GM18507 (cell line): ENCODE data around the gene APOBEC3G.

Experiments
- DNase-seq: peaks from one replicate; pipeline ENCODE4 v3.0.0; 2011; ENCODE audit warnings: low read depth; ENCODE audit not compliant: insufficient read length; ENCODE audit errors: extremely low spot score
- FAIRE-seq: peaks from 2 replicates; lab custom pipeline; 2011; peaks lifted over from hg19 to GRCh38; lab: Jason Lieb, UNC

APOBEC3G gene

DNA sequence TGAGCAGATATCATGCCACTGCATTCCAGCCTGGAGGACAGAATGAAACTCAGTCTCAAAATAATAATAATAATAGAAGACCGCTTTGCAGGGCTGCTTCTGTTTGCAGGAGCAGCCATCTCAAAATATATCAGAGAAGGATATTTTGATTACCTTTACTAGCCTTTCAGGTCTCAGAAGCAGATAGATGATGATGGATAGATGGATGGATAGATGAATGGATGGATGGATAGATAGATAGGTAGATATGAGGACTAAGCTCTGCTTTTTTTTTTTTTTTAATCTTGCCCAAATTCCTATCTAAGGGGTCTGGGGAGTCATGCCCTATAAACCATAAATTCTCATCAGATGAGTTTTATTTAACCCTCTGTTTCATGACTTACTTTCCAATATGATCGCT is 38.5 kb downstream of the APOBEC3G start:
- FAIRE-seq (no peak), DNase-seq (no peak)

DNA sequence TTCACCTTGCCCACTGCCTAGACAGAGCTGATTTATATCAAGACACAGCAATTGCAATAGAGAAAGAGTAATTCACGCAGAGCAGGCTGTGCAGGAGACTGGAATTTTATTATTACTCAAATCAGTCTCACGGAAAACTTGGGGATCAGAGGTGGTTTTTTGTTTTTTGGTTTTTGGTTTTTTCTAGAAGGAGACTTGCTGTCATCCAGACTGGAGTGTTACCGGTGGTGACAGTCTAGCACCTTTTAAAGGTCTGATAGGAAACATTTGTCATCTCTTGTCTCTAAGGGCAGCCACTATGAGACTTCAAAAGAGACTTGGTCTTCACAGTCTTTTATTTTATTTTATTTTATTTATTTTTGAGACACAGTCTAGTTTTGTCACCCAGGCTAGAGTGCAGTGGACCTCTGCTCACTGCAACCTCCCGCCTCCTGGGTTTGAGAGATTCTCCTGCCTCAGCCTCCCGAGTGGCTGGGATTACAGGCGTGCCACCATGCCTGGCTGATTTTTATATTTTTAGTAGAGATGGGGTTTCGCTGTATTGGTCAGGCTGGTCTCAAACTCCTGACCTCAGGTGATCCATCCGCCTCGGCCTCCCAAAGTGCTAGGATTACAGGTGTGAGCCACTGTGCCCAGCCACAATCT is 39.0 kb downstream of the APOBEC3G start:
- FAIRE-seq, result peak; percentile 36
- DNase-seq, result no peak

DNA sequence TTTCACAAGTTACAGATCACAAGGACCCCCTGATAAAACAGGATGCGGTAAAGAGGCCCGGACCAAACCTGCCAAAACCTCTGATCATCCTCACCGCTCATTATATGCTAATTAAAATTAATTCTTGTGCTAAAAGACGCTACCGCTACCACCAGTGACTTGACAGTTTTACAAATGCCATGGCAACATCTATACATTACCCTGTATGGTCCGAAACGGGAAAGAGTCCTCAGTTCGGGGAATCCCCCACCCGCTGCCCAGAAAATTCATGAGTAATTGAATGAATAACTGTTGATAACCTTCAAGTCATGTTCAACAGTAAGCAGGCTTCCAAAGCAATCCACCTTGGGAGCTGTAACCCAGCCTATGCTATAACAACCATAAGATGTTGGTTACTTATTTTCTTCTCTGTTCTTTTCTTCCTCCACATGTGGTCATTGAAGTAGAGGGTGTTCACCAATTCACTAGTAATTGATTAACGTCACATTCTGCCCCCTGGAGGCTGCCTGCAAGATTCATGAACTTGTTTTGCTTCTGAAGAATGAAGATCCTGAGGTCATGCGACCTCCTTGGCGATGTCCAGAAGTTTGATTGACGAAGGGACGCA is 40.6 kb downstream of the APOBEC3G start:
- DNase-seq (no peak), FAIRE-seq (peak; percentile 97)

DNA sequence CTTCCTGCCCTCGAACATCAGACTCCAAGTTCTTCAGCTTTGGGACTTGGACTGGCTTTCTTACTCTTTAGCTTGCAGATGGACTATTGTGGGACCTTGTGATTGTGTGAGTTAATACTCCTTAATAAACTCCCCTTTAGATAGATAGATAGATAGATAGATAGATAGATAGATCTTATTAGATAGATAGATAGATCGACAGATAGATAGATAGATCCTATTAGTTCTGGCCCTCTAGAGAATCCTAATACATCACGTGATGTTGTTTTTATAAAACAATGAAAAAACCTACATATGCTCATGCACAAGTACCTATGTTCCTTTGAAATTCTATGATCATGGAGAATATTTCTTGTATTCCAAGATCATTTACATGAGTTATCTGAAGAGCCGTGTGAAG is 43.9 kb downstream of the APOBEC3G start:
- FAIRE-seq, result no peak
- no peak for DNase-seq

DNA sequence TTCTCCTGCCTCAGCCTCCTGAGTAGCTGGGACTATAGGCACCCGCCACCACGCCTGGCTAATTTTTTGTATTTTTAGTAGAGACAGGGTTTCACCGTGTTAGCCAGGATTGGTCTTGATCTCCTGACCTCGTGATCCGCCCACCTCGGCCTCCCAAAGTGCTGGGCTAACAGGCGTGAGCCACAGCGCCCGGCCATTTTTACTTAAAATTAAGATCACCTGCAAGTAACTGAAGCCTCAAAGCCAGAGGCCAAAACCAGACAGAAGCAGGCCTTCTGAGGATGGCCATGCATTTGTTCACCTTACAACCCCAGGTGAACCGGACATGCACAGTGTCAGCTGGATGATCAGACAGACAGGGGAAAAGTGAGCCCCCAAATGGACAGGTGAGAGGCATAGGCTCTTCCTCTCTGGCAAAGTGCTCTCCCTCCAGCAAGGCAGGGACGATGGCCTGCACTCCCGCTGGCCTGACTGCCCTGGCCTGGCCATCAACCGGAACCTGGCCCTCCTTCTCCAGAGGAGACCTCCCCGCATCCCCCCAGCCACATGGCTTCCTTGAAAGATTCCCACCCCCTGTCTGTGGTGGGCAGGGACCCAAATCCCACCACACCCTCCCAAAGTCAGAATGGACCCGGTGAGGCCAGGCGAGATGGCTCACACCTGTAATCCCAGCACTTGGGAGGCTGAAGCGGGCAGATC is 45.8 kb downstream of the APOBEC3G start:
- FAIRE-seq, result no peak
- no peak for DNase-seq

DNA sequence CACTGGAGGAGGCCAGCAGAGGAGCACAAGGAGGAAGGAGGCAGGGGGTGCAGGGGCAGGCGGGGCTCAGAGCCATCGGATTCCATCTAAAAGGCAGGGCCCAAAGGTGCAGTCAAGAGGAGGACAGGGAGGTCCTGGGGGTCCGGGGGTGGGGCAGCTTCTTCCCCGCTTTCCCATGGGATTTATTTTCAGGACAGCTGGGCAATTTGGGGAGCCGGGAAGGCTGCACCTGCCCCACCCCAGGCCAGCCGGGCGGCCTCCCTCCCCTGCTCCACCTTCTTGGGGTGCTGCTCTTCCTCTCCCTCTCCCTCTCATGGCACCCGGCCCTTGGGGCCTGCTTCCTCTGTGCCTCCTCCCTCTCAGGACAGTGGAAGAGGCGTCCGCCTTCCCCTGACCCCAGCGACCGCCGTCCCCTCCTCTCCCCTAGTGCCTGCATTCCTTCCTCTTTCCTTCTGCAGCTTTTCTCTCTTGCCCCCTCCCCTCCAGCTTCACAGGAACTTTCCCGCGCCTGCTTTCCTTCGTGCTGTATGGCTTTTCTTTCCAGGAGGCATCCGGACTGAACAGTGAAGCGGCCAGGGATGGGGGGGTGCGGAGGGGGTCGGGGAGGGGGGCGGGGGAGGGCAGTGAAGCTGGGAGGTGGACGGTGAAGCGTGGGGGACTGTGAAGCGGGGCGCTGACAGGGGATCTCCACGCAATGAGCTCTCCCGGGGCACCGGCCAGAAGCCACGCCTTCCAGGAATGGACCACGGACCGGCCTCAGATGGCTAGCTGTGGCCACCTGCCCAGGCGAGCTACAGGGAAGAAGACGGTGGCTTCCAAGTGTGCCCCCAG is 46.9 kb downstream of the APOBEC3G start:
- DNase-seq (no peak), FAIRE-seq (no peak)

DNA sequence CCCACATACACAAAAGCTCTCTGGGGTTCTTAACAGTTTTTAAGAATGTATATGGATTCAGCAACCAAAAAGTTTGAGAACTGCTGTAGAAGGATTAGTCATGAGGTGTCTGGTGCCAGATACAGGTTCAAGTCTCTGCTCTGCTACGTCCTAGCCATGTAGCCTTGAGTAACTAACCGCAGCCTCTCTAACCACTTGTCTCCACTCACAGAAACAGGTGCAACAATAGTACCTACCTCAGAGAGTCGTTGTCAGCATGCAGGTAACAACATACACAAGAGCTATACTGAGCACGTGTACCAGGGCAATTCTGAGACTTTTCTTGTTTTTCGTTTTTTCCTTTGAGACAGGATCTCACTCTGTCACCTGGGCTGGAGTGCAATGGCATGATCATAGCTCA is 48.5 kb downstream of the APOBEC3G start:
- FAIRE-seq, result no peak
- no peak for DNase-seq

DNA sequence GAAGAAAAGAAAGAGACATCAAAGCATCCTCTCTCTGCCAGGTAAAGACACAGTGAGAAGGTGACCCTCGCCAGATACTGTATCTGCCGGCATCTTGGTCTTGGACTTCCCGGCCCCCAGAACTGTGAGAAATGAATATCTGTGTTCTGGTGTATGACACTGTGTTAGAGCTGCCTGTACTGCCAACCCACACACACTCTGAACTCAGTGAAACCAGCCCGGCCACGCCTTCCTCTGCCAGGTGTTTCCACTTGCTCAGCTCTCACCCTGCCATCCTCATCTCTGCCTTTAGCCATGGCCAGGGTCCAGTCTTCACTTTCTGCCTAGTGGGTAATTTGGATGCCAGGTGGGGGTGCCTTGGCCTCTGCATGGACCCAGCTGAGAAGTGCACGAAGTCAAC is 51.4 kb downstream of the APOBEC3G start:
- no peak for FAIRE-seq
- no peak for DNase-seq

DNA sequence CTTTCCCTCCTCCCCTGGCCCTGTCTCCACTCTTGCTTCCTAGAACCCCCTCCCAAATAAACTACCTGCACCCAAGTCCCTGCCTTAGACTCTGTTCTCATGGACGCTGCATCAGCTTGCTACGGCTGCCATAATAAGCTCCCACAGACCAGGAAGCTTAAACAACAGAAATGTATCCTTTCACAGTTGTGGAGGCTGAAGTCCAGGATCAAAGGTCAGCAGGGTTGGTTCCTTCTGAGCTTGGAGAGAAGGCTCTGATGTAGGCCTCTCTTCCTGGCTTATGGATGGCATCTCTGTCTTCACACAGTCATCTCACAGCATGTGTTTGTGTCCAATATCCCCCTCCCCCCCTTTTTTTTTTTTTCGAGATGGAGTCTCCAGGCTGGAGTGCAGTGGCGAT is 52.0 kb downstream of the APOBEC3G start:
- no peak for DNase-seq
- FAIRE-seq, result no peak

DNA sequence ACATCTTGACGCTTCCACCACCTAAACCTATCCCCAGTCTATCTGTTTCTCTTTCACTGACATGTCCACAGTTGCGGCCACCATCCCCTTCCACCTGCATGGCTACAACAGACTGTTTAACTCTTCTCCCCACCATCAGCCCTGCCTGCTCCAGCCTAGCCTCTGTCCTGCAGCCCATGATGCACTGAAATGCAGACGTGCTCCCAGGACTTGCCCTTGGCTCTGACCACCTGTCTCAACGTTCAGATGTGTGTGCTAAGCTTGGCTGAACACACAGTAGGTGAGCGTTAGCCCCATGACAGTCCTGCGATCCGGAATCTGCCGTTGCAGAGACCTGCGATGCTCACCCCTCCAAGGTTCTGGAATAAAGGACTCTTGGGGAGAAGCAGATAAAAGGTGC is 52.7 kb downstream of the APOBEC3G start:
- FAIRE-seq (no peak), DNase-seq (no peak)

DNA sequence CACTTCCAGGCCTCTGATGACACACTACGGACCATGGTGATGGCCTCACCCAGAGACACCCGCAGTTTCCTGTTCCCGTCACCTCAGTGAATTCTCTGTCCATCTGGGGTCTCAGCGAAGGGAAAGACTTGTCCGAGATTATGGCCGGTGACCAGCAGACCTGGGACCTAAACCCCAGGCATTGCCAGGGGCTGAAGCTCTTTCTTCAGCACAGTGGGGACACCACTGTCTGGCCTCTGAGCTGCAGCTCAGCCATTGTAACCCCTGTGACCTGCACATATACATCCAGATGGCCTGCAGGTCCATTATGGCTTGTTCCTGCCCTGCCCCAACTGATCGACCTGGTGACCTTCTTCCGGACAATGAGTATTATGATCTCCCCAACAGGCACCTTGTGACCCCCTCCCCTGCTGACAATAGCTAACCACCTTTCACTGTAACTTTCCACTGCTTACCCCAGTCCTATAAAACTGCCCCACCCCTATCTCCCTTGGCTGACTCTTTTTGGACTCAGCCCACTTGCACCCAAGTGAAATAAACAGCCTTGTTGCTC is 53.2 kb downstream of the APOBEC3G start:
- FAIRE-seq, result no peak
- DNase-seq, result no peak

DNA sequence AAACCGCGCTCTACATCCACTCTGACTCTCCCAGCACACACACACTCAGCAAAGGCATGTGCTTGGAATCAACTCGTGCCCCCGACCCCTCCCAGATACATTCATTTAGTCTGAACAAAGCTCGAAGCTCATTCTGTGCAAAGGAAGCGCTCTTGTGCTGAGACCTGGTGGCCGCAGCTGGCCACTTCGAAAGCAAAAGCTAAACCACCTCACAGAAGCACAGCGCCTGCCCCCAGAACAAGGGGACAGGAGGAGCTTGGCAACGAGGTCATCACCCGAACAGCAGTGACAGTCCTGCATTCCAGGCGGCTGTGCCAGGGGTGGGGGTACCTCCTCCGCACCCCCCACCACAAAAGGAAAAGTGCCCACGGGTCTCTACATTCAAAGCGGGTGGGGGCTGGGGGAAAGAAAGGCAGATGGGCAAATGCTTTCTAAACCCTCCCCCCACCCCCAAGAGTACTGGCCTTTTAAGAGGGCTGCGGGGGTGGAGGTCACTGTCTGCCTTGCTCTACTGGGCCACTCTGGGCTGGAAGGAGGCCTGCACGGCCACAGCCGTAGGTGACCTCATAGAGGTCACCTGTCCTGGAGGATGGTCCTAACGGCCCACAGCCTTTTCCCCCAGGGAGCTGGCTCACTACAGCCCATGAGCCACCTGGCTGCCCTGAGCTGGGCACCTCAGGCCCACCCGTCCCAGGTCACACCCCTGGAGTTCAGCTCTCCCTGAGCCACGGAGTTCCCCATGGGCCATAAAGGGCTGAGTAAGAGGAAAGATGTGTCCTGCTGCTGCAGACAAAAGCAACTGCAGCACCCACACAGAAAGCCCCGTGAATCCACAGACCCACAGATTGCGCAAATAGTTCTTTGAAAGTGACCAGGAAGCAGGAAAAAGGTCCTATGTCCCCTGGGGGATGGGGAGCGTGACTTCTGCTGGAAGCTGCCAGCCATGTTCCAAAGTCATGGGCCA is 54.1 kb downstream of the APOBEC3G start:
- DNase-seq (no peak), FAIRE-seq (no peak)

DNA sequence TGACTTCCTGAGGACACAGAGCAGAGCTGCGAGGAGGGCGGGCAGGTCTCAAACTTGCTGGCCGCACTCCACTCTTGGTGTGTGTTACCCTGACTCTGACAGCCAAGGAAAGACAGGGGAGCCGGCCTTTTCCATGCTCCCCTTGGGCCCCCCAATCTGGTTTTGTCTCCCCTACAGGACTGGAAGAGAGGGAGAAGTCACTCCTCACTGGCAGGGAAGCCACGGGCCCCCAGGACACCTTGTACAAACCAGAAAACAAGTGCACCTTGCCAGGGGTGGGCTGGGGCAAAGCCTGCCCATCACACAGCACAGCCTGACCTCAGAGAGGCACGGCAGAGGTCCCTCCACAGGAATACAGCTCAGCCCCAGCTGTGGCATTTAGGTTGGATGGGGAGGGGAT is 55.2 kb downstream of the APOBEC3G start:
- DNase-seq, result no peak

DNA sequence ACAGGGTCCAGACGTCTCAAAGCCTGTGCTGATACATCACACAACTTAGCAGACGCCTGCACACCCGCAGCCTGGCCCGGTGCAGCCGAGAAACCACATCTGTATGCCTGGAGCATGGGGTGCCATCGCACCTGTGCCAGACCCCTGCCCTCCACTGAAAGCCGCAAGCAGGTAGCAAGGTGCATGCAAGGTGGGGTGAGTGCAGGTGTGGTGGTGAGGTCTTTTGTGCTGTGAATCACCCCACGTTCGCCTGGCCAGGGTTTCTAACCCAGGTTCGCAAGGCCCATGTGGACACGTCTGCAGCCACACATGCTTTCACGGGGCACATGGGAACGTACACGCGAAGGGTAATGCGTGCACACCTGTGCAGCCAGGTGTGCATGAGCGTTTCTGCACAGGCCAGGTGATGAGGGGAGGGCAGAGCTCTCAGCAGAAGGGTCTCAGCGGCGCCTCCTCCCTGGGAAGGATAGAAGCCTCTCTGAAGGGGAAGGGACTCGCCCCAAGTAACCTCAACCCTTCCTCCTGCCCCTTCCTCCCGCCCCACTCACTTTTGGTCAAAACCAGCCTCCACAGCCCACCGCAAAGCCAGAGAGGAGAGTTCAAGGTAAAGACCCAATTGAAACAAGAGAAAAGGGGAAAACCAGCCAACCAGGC is 55.9 kb downstream of the APOBEC3G start:
- no peak for FAIRE-seq
- no peak for DNase-seq

More for the DNA sequence above, 55.2 kb downstream of the APOBEC3G start:
- FAIRE-seq, result no peak

DNA sequence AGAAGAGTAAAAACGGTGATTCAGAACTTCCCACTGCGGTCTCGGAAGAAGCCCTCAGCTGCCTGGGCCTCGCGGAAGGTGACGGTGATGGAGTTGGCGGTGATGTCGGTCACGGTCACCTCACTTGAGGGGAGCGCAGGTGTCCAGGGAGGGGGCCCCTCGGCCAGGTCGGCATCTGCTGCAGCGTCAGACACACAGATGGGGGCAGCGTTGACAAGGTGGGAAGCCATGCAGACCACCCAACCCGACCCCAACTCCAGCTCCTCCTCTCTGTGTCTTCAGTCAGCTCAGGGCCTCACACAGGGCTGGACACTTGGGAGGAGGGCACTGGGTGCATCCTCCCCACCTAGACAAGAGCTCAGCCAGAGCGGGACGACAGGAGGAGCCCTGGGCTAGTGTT is 56.8 kb downstream of the APOBEC3G start:
- FAIRE-seq (no peak), DNase-seq (no peak)

DNA sequence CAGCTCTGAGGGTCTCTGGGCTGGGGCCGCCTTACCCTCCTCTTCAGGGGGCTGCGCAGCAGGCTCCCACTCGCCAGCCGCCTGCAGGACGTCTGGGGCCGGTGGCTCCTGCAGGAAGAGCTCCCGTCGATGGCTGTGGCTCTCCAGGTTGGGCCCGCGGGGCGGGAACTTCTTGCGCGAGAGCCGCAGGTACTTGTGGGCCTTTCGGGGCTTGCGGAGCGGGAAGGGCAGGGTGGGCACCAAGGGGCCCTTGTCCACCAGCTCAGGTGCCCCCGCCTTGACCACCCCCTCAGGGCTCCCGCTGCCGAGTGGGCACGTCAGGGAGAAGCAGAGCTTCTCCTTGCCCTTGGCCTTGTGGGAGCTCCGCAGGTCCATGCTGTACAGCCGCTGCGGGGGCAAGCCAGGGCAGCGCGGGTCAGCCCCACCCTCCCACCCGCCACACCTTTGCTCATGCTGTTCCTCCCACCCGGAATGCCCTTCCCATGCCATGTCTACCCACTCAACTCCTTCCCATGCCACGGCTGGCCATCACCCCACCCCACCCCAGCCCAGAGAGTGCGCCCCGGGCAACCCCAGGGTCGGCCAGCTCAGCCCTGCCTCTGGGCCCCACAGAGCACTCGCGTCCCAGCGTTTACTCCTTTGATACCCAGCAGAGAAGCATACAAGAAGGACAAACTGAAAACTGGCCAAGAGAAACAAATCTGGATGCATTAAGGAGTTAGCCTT is 57.5 kb downstream of the APOBEC3G start:
- no peak for FAIRE-seq
- no peak for DNase-seq

DNA sequence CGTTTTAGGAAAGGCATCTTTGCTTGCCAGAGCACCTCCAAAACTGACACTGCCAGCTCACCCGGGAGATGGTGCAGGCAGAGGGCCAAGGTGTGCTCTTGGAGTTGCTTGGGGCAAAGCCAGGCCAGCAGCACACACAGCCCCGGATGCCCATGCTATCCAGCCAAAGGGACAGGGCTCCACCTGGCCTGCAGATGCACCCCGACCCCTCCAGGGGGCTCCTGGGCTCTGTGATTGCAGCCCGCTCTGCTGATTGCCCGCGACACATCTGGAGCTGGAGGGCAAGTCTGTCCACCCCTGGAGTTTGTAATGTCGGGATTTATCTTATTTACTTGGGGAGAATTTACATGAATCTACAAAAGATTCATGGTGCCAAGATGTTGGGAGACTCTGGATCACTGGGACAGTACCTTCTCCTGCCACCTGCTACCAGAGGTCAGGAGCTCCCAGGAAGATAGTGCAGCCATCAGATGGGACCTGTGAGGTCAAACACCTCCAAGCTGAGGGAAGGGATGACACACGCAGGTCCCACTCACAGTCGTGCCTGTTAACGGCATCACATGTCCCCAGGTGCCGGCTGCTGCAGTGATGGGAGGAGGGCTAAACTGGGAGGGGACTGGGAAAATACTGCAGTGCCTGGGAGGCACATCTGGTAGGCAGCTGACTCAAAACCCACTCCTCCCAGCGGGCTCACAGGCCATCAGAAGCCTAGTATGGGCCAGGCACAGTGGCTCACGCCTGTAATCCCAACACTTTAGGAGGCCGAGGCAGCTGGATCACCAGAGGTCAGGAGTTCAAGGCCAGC is 58.2 kb downstream of the APOBEC3G start:
- DNase-seq (no peak), FAIRE-seq (no peak)
